C4-2B (cell line): ENCODE results near the gene THRAP3.

Experiments
- ZFX ChIP-seq: fragments of 450-650 bp; IDR thresholded peaks from 2 replicates; pipeline ENCODE4 v1.6.1; 2017
- TF ChIP-seq, protein P1 (sequence below): fragments of 450-650 bp; conservative IDR thresholded peaks from 2 replicates; pipeline ENCODE4 v1.5.1; 2017; ENCODE audit warnings: mild to moderate bottlenecking

DNA sequence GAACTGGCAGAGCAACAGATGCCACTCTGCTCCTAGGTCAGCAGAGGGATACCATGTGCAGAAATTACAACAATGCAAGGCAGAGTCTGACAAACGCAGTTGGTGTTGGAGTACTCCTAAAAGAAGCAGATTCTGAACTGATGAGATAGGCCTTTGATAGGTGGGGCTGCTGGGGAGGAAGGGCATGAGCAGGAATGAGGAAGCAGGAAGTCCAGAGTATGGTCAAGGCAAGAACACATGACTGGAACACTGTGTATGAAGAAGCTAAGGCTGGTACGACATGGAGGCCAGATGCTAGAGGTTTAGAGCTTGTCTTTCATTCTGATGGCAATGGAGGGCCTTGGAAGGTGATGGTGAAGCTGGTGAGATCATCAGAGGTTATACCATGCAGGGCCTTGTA lies 11.5 kb upstream of the THRAP3 start:
- TF ChIP-seq, protein P1, sequence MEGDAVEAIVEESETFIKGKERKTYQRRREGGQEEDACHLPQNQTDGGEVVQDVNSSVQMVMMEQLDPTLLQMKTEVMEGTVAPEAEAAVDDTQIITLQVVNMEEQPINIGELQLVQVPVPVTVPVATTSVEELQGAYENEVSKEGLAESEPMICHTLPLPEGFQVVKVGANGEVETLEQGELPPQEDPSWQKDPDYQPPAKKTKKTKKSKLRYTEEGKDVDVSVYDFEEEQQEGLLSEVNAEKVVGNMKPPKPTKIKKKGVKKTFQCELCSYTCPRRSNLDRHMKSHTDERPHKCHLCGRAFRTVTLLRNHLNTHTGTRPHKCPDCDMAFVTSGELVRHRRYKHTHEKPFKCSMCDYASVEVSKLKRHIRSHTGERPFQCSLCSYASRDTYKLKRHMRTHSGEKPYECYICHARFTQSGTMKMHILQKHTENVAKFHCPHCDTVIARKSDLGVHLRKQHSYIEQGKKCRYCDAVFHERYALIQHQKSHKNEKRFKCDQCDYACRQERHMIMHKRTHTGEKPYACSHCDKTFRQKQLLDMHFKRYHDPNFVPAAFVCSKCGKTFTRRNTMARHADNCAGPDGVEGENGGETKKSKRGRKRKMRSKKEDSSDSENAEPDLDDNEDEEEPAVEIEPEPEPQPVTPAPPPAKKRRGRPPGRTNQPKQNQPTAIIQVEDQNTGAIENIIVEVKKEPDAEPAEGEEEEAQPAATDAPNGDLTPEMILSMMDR: no peak
- TF ChIP-seq ZFX: no peak
